Fibroblast of lung (primary cell): Measurements from ENCODE around the gene SORBS1. TPM values are rescaled to one million over a fixed set of nuclear protein-coding genes. Genes with fewer than 3 reads are reported as not detected.

Experiments used
- DNase-seq, 2 donors: peaks; one replicate each; pipeline versions ENCODE4 v3.0.0 to v3.0.0-alpha.2; 2010; ENCODE audit warnings: low read depth in 2 of 2
- H2AFZ ChIP-seq: 2 replicates; pipeline ENCODE4 v1.5.1; 2012; ENCODE audit warnings: low read length, control low read depth, inconsistent platforms
- H3K27ac ChIP-seq: 2 replicates; pipeline ENCODE4 v1.5.1; 2011; ENCODE audit warnings: low read length, control low read depth; ENCODE audit not compliant: insufficient read depth
- H3K27me3 ChIP-seq: 2 replicates; pipeline ENCODE4 v1.5.1; 2011; ENCODE audit warnings: mild to moderate bottlenecking, low read length; ENCODE audit not compliant: control insufficient read depth, insufficient read depth
- H3K36me3 ChIP-seq: 2 replicates; pipeline ENCODE4 v1.5.1; 2011; ENCODE audit warnings: low read length; ENCODE audit not compliant: control insufficient read depth, insufficient read depth
- H3K4me1 ChIP-seq: 2 replicates; pipeline ENCODE4 v1.5.1; 2011; ENCODE audit warnings: low read length; ENCODE audit not compliant: control insufficient read depth, insufficient read depth; ENCODE audit errors: extremely low read depth
- H3K4me2 ChIP-seq: 2 replicates; pipeline ENCODE4 v1.5.1; 2011; ENCODE audit warnings: low read length, control low read depth; ENCODE audit not compliant: insufficient read depth; ENCODE audit errors: extremely low read depth
- H3K4me3 ChIP-seq, 4 experiments: fragments of 200-600 bp in 1 of 4; sonication (generic) in 1 of 4; replicated peaks in 1 of 4; 2 replicates each; pipeline ENCODE4 v1.5.1; 2011 to 2016; ENCODE audit warnings: low read length in 4 of 4, low read depth in 3 of 4, mild to moderate bottlenecking in 3 of 4, control low read depth in 2 of 4, inconsistent platforms in 1 of 4, mixed read lengths in 1 of 4; ENCODE audit not compliant: insufficient read depth in 1 of 4; ENCODE audit errors: control extremely low read depth in 1 of 4
- H3K79me2 ChIP-seq: 2 replicates; pipeline ENCODE4 v1.5.1; 2012; ENCODE audit warnings: mild to moderate bottlenecking, low read length, inconsistent platforms; ENCODE audit not compliant: control insufficient read depth, insufficient read depth
- H3K9ac ChIP-seq: 2 replicates; pipeline ENCODE4 v1.5.1; 2011; ENCODE audit warnings: mild to moderate bottlenecking, low read length, control low read depth; ENCODE audit not compliant: insufficient read depth
- H3K9me3 ChIP-seq: 2 replicates; pipeline ENCODE4 v1.5.1; 2012; ENCODE audit warnings: low read depth, low read length; ENCODE audit not compliant: control insufficient read depth, insufficient read depth
- H4K20me1 ChIP-seq: 2 replicates; pipeline ENCODE4 v1.5.1; 2011; ENCODE audit warnings: low read length; ENCODE audit not compliant: control insufficient read depth, insufficient read depth; ENCODE audit errors: extremely low read depth
- EZH2 ChIP-seq: IDR thresholded peaks from 2 replicates; pipeline ENCODE4 v1.5.1; 2012; ENCODE audit warnings: low read length, control low read depth, mild to moderate bottlenecking; ENCODE audit errors: missing control alignments
- polyA plus RNA-seq, 2 donors: library from polyadenylated mRNA; depleted of rRNA in 1 of 2; stranded (reverse) in 1 of 2; unstranded in 1 of 2; fragments of >200 nt; gene quantifications; 2 replicates each; pipeline ENCODE4 v1.2.1, GENCODE V29; 2011 to 2012; ENCODE audit warnings: missing spikeins in 1 of 2
- total RNA-seq: library from RNA; depleted of rRNA; stranded (reverse); fragments of >200 nt; gene quantifications from 2 replicates; pipeline ENCODE4 v1.2.1, GENCODE V29; 2014
- TF ChIP-seq, protein P1 (sequence below), 2 donors: IDR thresholded peaks in 1 of 2; conservative IDR thresholded peaks in 1 of 2; 1 replicate in 1 of 2; 2 replicates in 1 of 2; pipeline ENCODE4 v1.5.1; 2011 to 2012; ENCODE audit warnings: low read length in 2 of 2, control low read depth in 1 of 2, inconsistent platforms in 1 of 2, low read depth in 1 of 2, mild to moderate bottlenecking in 1 of 2

The SORBS1 gene
- total and polyA plus RNA-seq, 2 donors (not counting 1 experiment from before 2014, with no cell fraction given), result 0.33 to 0.50 TPM

DNA sequence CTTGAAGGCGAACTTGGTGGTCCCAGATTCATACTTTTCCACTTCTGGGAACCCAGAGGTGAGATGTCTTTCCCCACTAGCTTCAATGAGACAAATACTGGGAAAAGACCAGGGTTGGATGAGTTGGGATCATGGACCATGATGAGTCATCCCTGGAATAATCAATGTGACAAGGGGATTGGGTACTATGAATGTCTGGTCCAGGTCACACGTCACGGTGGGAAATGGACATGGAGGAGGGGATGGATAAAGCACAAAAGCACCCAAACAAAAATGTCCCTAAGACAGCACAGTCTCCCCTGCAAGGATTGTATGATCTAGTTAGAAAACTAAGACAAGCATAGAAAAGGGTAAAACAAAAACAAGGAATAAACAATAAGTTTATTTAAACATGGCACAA, 12.4 kb upstream of the SORBS1 start:
- Histone ChIP-seq H3K27me3 (no peaks in the 10 kb centered on the region), H3K27ac (no peak overlapping the region), H3K79me2 (no peaks in the 10 kb centered on the region), H3K36me3 (no peaks in the 10 kb centered on the region), H3K4me3 (no peak overlapping the region), H3K9ac (no peak overlapping the region), H3K9me3 (no peaks in the 10 kb centered on the region), H3K4me1 (no peaks in the 10 kb centered on the region), H3K4me2 (no peak overlapping the region), H4K20me1 (no peaks in the 10 kb centered on the region), H2AFZ (no peak overlapping the region)
- no peak for TF ChIP-seq EZH2
- TF ChIP-seq, protein P1, sequence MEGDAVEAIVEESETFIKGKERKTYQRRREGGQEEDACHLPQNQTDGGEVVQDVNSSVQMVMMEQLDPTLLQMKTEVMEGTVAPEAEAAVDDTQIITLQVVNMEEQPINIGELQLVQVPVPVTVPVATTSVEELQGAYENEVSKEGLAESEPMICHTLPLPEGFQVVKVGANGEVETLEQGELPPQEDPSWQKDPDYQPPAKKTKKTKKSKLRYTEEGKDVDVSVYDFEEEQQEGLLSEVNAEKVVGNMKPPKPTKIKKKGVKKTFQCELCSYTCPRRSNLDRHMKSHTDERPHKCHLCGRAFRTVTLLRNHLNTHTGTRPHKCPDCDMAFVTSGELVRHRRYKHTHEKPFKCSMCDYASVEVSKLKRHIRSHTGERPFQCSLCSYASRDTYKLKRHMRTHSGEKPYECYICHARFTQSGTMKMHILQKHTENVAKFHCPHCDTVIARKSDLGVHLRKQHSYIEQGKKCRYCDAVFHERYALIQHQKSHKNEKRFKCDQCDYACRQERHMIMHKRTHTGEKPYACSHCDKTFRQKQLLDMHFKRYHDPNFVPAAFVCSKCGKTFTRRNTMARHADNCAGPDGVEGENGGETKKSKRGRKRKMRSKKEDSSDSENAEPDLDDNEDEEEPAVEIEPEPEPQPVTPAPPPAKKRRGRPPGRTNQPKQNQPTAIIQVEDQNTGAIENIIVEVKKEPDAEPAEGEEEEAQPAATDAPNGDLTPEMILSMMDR (conservative IDR thresholded peaks at IDR 0.05 in 1 of 2, IDR thresholded peaks at IDR 0.05 in 1 of 2; ENCODE audit: low read depth in 1 of 2, low read length in 2 of 2), result no peak
- no peak for DNase-seq

- Histone ChIP-seq H3K36me3 (no peaks in the 10 kb centered on the region), H3K4me3 (no peak overlapping the region), H3K9ac (no peak overlapping the region), H3K27me3 (no peaks in the 10 kb centered on the region), H3K79me2 (no peaks in the 10 kb centered on the region), H4K20me1 (no peaks in the 10 kb centered on the region), H2AFZ (no peak overlapping the region), H3K4me1 (no peaks in the 10 kb centered on the region), H3K9me3 (no peaks in the 10 kb centered on the region), H3K4me2 (no peak overlapping the region), H3K27ac (no peak overlapping the region)
- no peak for TF ChIP-seq EZH2
- TF ChIP-seq, protein P1 (conservative IDR thresholded peaks at IDR 0.05 in 1 of 2, IDR thresholded peaks at IDR 0.05 in 1 of 2; ENCODE audit: low read depth in 1 of 2, low read length in 2 of 2), result no peak
- no peak for DNase-seq
These were observed 11.1 kb upstream of the SORBS1 start for GRCh38 chr10:95572131-95572820.

- no peak overlapping the region for H2AFZ ChIP-seq
- TF ChIP-seq EZH2, result no peak
- TF ChIP-seq, protein P1 (conservative IDR thresholded peaks at IDR 0.05 in 1 of 2, IDR thresholded peaks at IDR 0.05 in 1 of 2; ENCODE audit: low read depth in 1 of 2, low read length in 2 of 2), result no peak
- H3K9me3 ChIP-seq, result no peaks in the 10 kb centered on the region
- no peak for DNase-seq
- no peak overlapping the region for H3K4me2 ChIP-seq
- H4K20me1 ChIP-seq, result no peaks in the 10 kb centered on the region
- H3K4me3 ChIP-seq, result no peak overlapping the region
- H3K9ac ChIP-seq, result no peak overlapping the region
- no peaks in the 10 kb centered on the region for H3K27me3 ChIP-seq
- H3K4me1 ChIP-seq, result no peaks in the 10 kb centered on the region
- H3K27ac ChIP-seq, result no peak overlapping the region
- no peaks in the 10 kb centered on the region for H3K79me2 ChIP-seq
- H3K36me3 ChIP-seq, result no peaks in the 10 kb centered on the region
These were observed 10.2 kb upstream of the SORBS1 start for GRCh38 chr10:95571390-95571789.
